Vagina (tissue), 2 donors: ENCODE data around the gene PRKCB.

Source experiments
- CTCF ChIP-seq, 3 experiments: fragments of 450-650 bp in 2 of 3; fragments of 200-600 bp in 1 of 3; sonication (generic) in 1 of 3; IDR thresholded peaks; one replicate each; pipeline ENCODE4 v1.5.1; 2017 to 2019; ENCODE audit warnings: antibody characterized with exemption in 3 of 3, mild to moderate bottlenecking in 2 of 3, moderate library complexity in 2 of 3
- POLR2A ChIP-seq, 2 donors: fragments of 450-650 bp; IDR thresholded peaks; one replicate each; pipeline ENCODE4 v1.6.1; 2017; ENCODE audit warnings: antibody characterized with exemption in 2 of 2, mild to moderate bottlenecking in 2 of 2, moderate library complexity in 2 of 2
- POLR2AphosphoS5 ChIP-seq, 2 donors: sonication (generic); formaldehyde crosslinking; IDR thresholded peaks; one replicate each; pipeline ENCODE4 v1.9.0; 2017; ENCODE audit warnings: antibody characterized with exemption in 2 of 2, mild to moderate bottlenecking in 2 of 2, low read depth in 1 of 2; ENCODE audit not compliant: insufficient read depth in 1 of 2

GRCh38 chr16:23830276-23830675 lies 5.5 kb upstream of the PRKCB start:
- TF ChIP-seq CTCF (IDR thresholded peaks at IDR 0.05), result no peak
- no peak for TF ChIP-seq POLR2A (IDR thresholded peaks at IDR 0.05)
- TF ChIP-seq POLR2AphosphoS5 (IDR thresholded peaks at IDR 0.05; ENCODE audit: insufficient read depth in 1 of 2, low read depth in 1 of 2), result no peak
